Measurements from ENCODE around the gene RILPL2.

- TF ChIP-seq CTCF (conservative IDR thresholded peaks at IDR 0.05; ENCODE audit: low read length) (no peak), EZH2phosphoT487 (IDR thresholded peaks at IDR 0.05; ENCODE audit: borderline replicate concordance, low read depth, low read length) (no peak)
Observed at GRCh38 chr12:123478069-123478468, 41.6 kb upstream of the RILPL2 start.
